Neural crest cell (in vitro differentiated cells): ENCODE data around the gene SEH1L. TPM values are rescaled to one million over a fixed set of nuclear protein-coding genes. Genes with fewer than 3 reads are reported as not detected.
A peak's percentile ranks its signal among the peaks of the same experiment; 100 is the strongest.

Source experiments
- DNase-seq: peaks from one replicate; pipeline ENCODE4 v3.0.0; 2021; ENCODE audit warnings: low read depth, mixed read lengths, low spot score
- H3K27ac Mint-ChIP-seq: one replicate; pipeline ENCODE4 v1.8.0; 2021; ENCODE audit warnings: mild to moderate bottlenecking, mixed read lengths; ENCODE audit not compliant: unreplicated experiment
- H3K27me3 Mint-ChIP-seq: 2 replicates; pipeline ENCODE4 v1.8.0; 2021; ENCODE audit warnings: low read depth, mild to moderate bottlenecking, mixed read lengths
- H3K36me3 Mint-ChIP-seq: 2 replicates; pipeline ENCODE4 v1.8.0; 2021; ENCODE audit warnings: low read depth, mild to moderate bottlenecking, mixed read lengths
- H3K4me1 Mint-ChIP-seq: 2 replicates; pipeline ENCODE4 v1.8.0; 2021; ENCODE audit warnings: mixed read lengths
- H3K4me3 Mint-ChIP-seq: one replicate; pipeline ENCODE4 v1.8.0; 2021; ENCODE audit warnings: mild to moderate bottlenecking, mixed read lengths
- H3K9me3 Mint-ChIP-seq: 2 replicates; pipeline ENCODE4 v1.8.0; 2021; ENCODE audit warnings: mixed read lengths
- total RNA-seq: library from RNA; stranded (reverse); gene quantifications from 2 replicates; pipeline ENCODE4 v1.2.1, GENCODE V29; 2021
- TF ChIP-seq, protein P1 (sequence below): fragments of 200-600 bp; sonication (generic); conservative IDR thresholded peaks from 2 replicates; pipeline ENCODE4 v1.5.0; 2021; ENCODE audit warnings: antibody characterized with exemption, mild to moderate bottlenecking

SEH1L gene
- total RNA-seq, 1 donor from 2014 or later = 64.2 TPM

DNA sequence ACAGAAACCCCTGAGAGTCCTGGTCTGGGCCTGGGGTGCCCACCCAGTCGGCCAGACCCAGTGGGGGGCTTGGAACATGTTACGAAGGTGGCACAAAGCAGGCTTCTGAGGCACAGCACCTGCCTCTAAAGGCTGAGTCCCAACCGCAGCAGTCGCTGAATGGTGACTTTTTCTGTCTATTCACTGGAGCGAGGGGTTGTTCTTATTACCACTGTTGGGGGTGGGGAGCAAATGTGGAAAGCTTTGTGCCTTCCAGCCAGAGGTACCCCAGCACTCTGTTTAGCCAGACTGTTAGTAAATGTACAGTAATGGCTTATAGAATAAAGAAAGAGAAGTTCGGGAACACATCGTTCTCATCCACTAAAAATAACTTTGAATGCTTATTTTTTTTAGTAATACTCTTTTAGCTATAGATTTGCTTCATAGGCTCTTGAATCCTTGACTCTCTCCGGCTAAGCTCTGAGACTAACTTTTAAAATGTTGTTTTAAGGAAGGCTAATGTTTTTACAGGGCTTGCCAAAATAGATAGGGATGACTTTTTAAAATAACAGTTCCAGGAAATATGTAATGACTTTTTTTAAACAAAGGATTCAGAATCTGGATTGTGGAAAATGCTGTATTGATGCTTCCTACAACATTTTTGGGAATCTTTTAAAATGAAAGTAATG is 40.4 kb upstream of the SEH1L start:
- no peaks in the 10 kb centered on the region for H3K9me3 Mint-ChIP-seq
- H3K27me3 Mint-ChIP-seq = no peaks in the 10 kb centered on the region
- TF ChIP-seq, protein P1, sequence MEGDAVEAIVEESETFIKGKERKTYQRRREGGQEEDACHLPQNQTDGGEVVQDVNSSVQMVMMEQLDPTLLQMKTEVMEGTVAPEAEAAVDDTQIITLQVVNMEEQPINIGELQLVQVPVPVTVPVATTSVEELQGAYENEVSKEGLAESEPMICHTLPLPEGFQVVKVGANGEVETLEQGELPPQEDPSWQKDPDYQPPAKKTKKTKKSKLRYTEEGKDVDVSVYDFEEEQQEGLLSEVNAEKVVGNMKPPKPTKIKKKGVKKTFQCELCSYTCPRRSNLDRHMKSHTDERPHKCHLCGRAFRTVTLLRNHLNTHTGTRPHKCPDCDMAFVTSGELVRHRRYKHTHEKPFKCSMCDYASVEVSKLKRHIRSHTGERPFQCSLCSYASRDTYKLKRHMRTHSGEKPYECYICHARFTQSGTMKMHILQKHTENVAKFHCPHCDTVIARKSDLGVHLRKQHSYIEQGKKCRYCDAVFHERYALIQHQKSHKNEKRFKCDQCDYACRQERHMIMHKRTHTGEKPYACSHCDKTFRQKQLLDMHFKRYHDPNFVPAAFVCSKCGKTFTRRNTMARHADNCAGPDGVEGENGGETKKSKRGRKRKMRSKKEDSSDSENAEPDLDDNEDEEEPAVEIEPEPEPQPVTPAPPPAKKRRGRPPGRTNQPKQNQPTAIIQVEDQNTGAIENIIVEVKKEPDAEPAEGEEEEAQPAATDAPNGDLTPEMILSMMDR = no peak
- peak overlapping the region; percentile 71 for H3K27ac Mint-ChIP-seq
- no peak overlapping the region for H3K4me3 Mint-ChIP-seq
- no peak for DNase-seq
- H3K4me1 Mint-ChIP-seq = no peaks in the 10 kb centered on the region
- no peaks in the 10 kb centered on the region for H3K36me3 Mint-ChIP-seq

DNA sequence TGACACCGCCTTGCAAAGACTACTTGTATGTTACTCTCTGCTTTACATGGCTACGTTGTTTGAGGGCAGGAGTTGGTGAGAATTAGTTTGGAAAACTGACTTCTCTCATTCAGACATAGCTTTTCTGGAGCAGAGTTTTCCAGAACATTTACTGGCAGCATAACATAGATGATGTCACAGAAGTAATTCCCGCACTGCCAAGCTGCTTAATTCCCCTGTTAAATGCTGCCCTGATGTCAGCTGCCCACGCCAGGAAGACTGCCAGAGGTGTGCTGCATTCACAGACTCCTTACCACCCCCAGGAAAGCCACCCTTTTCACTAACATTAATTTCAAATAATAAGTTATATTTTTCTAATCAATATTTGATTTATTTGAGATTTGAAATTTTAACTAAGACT is 39.1 kb upstream of the SEH1L start:
- no peak overlapping the region for H3K4me3 Mint-ChIP-seq
- no peak overlapping the region for H3K27ac Mint-ChIP-seq
- peaks cover 7% of the 10 kb centered on the region for H3K9me3 Mint-ChIP-seq
- TF ChIP-seq, protein P1 = no peak
- no peaks in the 10 kb centered on the region for H3K4me1 Mint-ChIP-seq
- no peak for DNase-seq
- peaks cover 3% of the 10 kb centered on the region for H3K36me3 Mint-ChIP-seq
- H3K27me3 Mint-ChIP-seq = no peaks in the 10 kb centered on the region

DNA sequence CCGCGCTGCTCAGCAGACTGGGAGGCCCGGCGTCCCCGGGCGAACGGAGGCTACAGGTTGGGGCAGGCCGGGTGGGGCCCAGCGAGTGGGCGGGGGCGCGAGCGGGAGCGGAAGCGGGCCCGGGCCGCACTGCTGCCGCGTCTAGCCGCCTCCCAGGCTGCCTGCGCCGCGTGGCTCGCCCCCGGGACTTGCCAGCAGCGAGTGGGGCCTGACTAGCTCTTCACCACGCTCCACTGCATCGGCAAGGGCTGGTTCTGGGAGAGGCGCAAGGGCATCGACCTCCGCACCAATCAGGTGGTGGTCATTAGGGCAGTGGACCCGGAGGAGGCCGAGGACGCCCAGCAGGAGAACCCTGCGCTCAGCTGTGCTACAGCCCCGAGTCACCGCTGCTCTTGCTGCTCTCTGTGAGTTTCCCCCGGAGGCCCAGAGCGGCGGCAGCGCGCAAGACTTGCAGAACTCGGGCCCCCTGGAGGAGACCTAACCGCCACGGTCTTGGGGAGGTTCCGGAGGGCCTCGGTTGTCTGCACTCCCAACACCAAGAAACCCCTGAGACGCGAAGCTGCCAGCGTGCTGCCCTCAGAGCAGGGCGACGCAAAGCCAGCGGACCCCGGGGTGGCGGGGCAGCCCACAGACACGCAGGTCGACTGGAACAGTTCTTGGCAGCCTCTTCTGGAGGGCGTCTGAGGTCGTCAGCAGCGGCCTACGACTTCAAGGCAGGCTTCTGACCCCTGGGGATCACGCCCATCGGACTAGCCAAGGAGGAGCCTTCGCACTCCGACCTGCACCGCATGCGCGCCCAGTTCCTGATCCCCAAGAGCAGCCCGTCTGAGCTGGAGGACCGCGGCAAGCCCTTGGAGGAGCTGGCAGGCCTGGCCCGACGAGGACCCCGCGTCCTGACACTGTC is 36.5 kb upstream of the SEH1L start:
- Mint-ChIP-seq H3K9me3 (peaks cover 10% of the 10 kb centered on the region), H3K27ac (no peak overlapping the region), H3K4me3 (no peak overlapping the region), H3K4me1 (no peaks in the 10 kb centered on the region), H3K36me3 (peaks cover 5% of the 10 kb centered on the region), H3K27me3 (no peaks in the 10 kb centered on the region)
- TF ChIP-seq, protein P1 = no peak
- DNase-seq = no peak

DNA sequence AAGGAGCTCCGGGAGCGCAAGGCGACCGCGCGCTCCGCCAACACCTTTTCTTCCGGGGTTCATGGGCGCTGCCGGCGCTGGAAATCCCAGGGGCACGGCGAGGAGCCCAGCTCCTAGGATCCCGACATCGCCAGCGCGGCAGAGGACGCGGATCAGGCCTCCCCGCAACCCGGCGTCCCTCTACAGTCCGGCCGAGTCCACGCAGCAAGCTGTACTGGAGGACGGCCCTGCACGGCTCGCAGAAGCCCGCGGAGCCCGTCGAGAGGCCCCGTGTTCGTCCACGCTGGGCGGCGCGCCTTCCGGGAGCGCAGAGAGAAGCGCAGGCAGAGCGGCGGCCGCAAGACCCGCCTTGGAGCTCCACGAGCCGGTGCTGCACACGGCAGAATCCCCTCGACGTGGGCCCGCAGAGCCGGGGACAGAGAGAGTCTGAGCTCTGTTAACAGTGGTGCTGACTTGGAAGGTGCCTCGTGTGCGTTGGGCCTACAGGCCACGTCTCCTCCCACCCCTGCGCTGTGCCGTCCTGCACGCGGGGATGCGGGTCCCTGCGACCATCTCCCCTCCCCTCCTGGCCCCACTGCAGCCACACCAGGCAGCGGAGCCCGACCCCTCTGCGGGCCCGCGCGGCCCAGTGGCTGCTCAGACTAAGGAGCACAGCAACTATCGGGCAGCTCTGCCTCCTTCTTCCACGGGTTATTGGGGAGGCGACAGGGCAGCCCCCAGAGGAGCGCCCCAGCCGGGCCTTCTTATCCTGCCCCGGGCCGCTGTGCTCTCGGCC is 35.7 kb upstream of the SEH1L start:
- Mint-ChIP-seq H3K4me1 (no peaks in the 10 kb centered on the region), H3K9me3 (peaks cover 10% of the 10 kb centered on the region), H3K36me3 (peaks cover 5% of the 10 kb centered on the region), H3K27ac (no peak overlapping the region), H3K27me3 (no peaks in the 10 kb centered on the region), H3K4me3 (no peak overlapping the region)
- DNase-seq = no peak
- TF ChIP-seq, protein P1 = no peak

DNA sequence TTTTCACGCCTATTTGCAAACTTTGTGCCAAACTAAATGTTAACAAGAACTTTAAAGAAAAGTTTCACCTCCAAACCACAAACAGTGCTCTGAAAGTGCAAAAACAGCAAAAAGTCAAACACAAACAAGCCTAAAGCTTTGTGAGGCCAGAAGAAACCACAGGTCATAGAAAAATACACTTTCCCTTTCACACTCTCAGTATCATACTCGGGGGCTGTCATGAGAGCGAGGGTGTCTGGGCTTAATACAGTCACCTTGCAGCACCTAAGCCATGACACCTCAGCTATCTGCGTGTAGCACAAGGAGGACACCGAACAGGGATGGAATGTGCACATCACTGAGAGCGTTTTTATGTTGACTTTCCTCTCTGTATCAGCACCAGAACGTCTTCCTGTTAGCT is 26.6 kb upstream of the SEH1L start:
- Mint-ChIP-seq H3K27ac (no peak overlapping the region), H3K36me3 (no peaks in the 10 kb centered on the region), H3K9me3 (no peaks in the 10 kb centered on the region), H3K4me1 (no peaks in the 10 kb centered on the region), H3K27me3 (no peaks in the 10 kb centered on the region), H3K4me3 (no peak overlapping the region)
- DNase-seq = no peak
- TF ChIP-seq, protein P1 = no peak
